Lung (tissue), 12 donors: ENCODE data around the gene ADGRD1. TPM values are rescaled to one million over a fixed set of nuclear protein-coding genes. Genes with fewer than 3 reads are reported as not detected.

Source experiments
- ATAC-seq: fragments of 200-7000 bp; cut with Tn5 transposase; one replicate; pipeline ENCODE4 v1.9.1; 2020; ENCODE audit warnings: moderate number of reproducible peaks; ENCODE audit not compliant: insufficient read depth, low FRiP score
- DNase-seq, 3 donors: peaks; one replicate each; pipeline ENCODE4 v3.0.0-alpha.2; 2013 to 2017
- H3K27ac ChIP-seq, 2 donors: one replicate each; pipeline ENCODE4 v1.5.1; 2013; ENCODE audit warnings: mild to moderate bottlenecking in 2 of 2, moderate library complexity in 2 of 2, control low read depth in 1 of 2, inconsistent platforms in 1 of 2, low read depth in 1 of 2, low read length in 1 of 2
- H3K27me3 ChIP-seq, 3 donors: one replicate each; pipeline ENCODE4 v1.5.1; 2013; ENCODE audit warnings: low read length in 2 of 3; ENCODE audit not compliant: control insufficient read depth in 3 of 3, insufficient read depth in 3 of 3
- H3K36me3 ChIP-seq, 4 donors: one replicate each; pipeline ENCODE4 v1.5.1; 2013; ENCODE audit warnings: low read length in 4 of 4, mild to moderate bottlenecking in 1 of 4, moderate library complexity in 1 of 4; ENCODE audit not compliant: control insufficient read depth in 4 of 4, insufficient read depth in 4 of 4
- H3K4me1 ChIP-seq, 5 donors: one replicate each; pipeline ENCODE4 v1.5.1; 2013; ENCODE audit warnings: low read length in 5 of 5, mild to moderate bottlenecking in 2 of 5, moderate library complexity in 1 of 5; ENCODE audit not compliant: control insufficient read depth in 5 of 5, insufficient read depth in 5 of 5
- H3K4me3 ChIP-seq: one replicate; pipeline ENCODE4 v1.5.1; 2013; ENCODE audit warnings: mild to moderate bottlenecking, control low read depth, moderate library complexity
- H3K9ac ChIP-seq, 2 donors: one replicate each; pipeline ENCODE4 v1.5.1; 2013; ENCODE audit warnings: low read length in 2 of 2, control low read depth in 1 of 2; ENCODE audit not compliant: insufficient read depth in 1 of 2
- H3K9me3 ChIP-seq, 4 donors: one replicate each; pipeline ENCODE4 v1.5.1; 2013; ENCODE audit warnings: low read length in 3 of 4, mild to moderate bottlenecking in 1 of 4, moderate library complexity in 1 of 4; ENCODE audit not compliant: control insufficient read depth in 4 of 4, insufficient read depth in 3 of 4
- CTCF ChIP-seq: IDR thresholded peaks from 2 replicates; pipeline ENCODE4 v1.5.1; 2012; ENCODE audit warnings: mild to moderate bottlenecking; ENCODE audit errors: control extremely low read depth, extremely low read depth
- WGBS, 2 donors: extraction: QIAGEN DNeasy Blood & Tissue Kit; methylation state at CpG; one replicate each; pipeline ENCODE4 v1.1.7; 2013; 5-methylcytosine and 5-hydroxymethylcytosine counted together
- polyA plus RNA-seq, 2 donors: library from polyadenylated mRNA; stranded (reverse); fragments of 200-250 nt; gene quantifications; one replicate each; pipeline ENCODE4 v1.2.1, GENCODE V29; 2013
- total RNA-seq, 2 donors: library from RNA; depleted of rRNA in 1 of 2; stranded (reverse); fragments of >200 nt in 1 of 2; gene quantifications; one replicate each; pipeline ENCODE4 v1.2.1, GENCODE V29; 2014 to 2021
- donor health status: control.
- donor health status: control.
- donor health status: Bipolar disorder and iron deficiency.
- donor health status: healthy.
- donor health status: DM: yes; HTN: yes; CAD: no.

Gene ADGRD1
- total and polyA plus RNA-seq, 4 donors = 23.5 to 85.6 (median 46.7) TPM

DNA sequence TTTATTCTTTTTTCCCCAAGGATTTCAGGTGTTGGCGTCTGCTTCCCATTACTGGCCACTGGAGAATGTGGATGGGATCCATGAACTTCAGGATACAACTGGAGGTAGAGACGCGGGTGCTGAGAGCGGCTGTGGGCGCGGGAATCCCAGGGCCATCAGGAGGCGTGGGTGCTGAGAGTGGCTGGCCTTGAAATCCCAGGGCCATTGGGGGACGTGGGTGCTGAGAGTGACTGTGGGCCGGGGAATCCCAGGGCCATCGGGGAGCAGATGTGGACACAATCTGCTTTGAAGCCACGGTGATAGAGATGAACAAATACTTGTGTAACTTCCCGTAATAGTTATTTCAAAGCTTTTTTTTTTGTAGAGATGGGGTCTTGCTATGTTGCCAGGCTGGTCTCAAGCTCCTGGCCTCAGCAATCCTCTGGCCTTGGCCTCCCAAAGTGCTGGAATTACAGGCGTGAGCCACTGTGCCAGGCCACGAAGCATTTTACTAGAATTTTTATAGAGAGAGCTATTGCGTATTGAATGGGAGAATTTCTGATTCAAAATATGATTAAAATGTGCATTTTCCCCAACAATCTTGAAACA, 12.8 kb downstream of the ADGRD1 start:
- DNase-seq (no peak), ATAC-seq (no peak)
- WGBS, 2 donors = 71 to 87% methylated on average over 15 of the region's 15 CpGs

GRCh38 chr12:130967636-130968035, 13.9 kb downstream of the ADGRD1 start:
- no peak overlapping the region for H3K9ac ChIP-seq
- peaks cover 0 to 3% (median 0%) of the 10 kb centered on the region in 5 donors for H3K4me1 ChIP-seq
- no peak overlapping the region for H3K4me3 ChIP-seq
- H3K36me3 ChIP-seq = peaks cover 0 to 14% (median 0%) of the 10 kb centered on the region in 4 donors
- no peak for ATAC-seq
- H3K27ac ChIP-seq = no peak overlapping the region
- H3K9me3 ChIP-seq = peaks cover 0 to 2% (median 0%) of the 10 kb centered on the region in 4 donors
- no peak for DNase-seq
- no peak for TF ChIP-seq CTCF
- WGBS, 2 donors = 91 to 93% methylated on average over 16 of the region's 16 CpGs
- no peaks in the 10 kb centered on the region for H3K27me3 ChIP-seq

More for the DNA sequence above, 12.8 kb downstream of the ADGRD1 start:
- H3K27me3 ChIP-seq = no peaks in the 10 kb centered on the region
- no peak overlapping the region for H3K27ac ChIP-seq
- no peak for TF ChIP-seq CTCF
- H3K9me3 ChIP-seq = no peaks in the 10 kb centered on the region
- H3K4me3 ChIP-seq = no peak overlapping the region
- H3K36me3 ChIP-seq = peaks cover 0 to 8% (median 0%) of the 10 kb centered on the region in 4 donors
- no peak overlapping the region for H3K9ac ChIP-seq
- H3K4me1 ChIP-seq = peaks cover 0 to 13% (median 0%) of the 10 kb centered on the region in 5 donors

DNA sequence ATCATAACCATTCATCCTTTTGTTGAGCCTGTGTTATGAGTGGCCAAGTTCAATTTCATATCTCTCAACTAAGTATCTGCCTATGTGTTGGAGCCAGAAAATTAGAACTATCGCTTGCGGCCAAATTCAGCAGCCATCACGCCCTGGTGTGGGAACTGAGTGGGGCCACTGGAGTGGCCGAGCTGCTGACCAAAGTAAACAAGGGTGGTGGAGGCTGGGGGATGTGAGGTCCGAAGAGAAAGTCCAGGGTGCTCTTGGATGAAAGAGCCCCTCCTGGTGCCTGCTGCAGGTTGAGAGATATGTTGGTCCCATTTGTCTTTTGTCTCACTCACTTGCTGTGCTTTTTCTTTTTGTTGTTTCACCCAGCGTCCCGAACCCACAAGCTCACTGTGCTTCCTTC, 14.9 kb downstream of the ADGRD1 start:
- Histone ChIP-seq H3K9me3 (peaks cover 0 to 2% (median 0%) of the 10 kb centered on the region in 4 donors), H3K4me1 (peaks cover 0 to 3% (median 0%) of the 10 kb centered on the region in 5 donors), H3K4me3 (no peak overlapping the region), H3K27me3 (no peaks in the 10 kb centered on the region), H3K27ac (no peak overlapping the region), H3K36me3 (peaks cover 0 to 18% (median 0%) of the 10 kb centered on the region in 4 donors), H3K9ac (no peak overlapping the region)
- no peak for ATAC-seq
- no peak for TF ChIP-seq CTCF
- WGBS, 2 donors = 89 to 94% methylated on average over 7 of the region's 7 CpGs
- DNase-seq = no peak
